HG03354 (cell line): Measurements from ENCODE around the gene CD44.

Experiments used
- ATAC-seq: cut with Tn5 transposase; IDR thresholded peaks from one replicate; pipeline ENCODE4 v1.9.1; 2021; ENCODE audit warnings: mild to moderate bottlenecking; ENCODE audit not compliant: unreplicated experiment, poor library complexity, severe bottlenecking

CD44 gene

DNA sequence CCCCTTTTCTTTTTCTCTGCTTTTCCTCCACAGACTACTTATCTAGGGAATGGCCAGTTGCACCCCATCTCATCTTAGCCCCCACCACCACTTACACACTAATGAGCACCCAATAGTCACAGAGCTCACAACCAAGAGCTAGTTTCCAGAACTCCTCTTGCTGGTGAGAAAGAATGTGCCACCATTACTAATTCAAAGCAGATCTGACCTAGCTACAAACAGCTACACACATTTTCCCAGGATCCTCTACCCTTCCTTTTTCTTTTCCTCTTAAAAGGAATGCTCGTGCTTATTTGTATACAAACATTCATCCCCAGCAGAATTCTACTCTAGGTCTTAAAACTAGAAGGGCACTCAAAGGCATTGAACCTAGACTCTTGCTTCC, 136.8 kb downstream of the CD44 start:
- no peak for ATAC-seq

DNA sequence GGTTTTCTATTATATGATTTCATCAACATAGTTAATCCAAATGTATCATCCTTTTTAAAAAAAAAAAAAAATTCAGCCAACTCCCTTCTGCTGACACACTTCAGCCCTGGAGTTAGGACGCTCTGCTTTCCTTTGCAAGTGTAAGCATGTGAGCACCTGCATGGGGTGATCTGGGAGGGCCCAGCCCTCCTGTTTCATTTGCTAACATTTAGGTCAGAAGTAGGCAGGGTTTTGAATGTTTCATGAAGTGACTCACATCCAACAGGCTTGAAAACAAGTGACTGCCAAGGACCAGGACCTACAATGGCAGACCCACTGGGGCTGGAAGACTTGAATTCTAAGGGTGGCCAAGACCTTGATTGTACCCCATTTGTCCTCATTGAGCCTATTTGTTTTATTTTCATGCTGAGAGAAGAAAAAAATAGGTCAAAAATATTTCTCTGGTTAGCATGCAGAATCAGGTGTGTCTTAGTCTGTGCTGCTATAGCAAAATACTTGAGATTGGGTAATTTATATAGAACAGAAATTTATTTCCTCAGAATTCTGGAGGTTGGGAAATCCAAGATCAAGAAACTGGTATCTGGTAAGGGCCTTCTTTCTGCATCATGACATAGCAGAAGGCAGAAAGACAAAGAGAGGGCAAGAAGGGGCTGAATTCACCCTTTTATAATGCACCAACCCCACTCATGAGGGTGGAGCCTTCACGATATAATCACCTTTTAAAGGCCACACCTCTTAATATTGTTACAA, 137.6 kb downstream of the CD44 start:
- no peak for ATAC-seq

DNA sequence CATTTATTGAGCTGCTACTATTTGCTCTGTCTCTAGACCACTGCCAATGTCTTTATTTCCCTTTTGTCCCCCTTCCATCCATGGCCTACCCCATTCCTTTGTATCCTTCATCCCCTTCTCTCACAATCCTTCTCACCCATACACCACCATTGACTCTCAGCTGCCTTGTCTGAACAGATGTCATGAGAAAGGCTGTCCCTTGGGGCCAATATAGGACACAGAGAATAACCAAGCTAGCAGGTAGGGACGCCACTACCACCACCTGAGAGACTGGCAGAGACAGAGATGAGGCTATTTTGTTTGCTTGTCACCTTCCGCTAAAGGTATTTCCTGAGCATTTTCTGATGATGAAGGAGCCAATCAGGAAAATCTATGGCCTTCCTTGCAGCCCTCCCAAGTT, 138.9 kb downstream of the CD44 start:
- no peak for ATAC-seq

DNA sequence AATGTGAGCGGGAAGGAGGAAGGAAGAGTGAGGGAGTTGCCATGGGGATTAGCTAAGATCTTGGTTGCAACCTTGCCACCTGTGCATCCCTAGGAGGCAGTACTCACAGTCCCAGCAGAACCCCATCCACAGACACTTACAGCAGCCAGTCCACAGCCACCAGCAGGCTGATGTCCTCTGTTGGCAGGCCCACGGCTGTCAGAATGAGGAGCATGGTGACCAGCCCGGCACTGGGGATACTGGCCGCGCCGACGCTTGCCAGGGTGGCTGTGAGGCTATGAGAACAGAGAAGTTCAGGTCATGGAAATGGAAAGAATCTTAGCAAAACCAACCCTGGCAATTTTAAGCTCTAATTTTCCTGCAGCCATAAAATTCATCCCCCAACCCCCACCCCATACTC, 141.8 kb downstream of the CD44 start:
- ATAC-seq = no peak

DNA sequence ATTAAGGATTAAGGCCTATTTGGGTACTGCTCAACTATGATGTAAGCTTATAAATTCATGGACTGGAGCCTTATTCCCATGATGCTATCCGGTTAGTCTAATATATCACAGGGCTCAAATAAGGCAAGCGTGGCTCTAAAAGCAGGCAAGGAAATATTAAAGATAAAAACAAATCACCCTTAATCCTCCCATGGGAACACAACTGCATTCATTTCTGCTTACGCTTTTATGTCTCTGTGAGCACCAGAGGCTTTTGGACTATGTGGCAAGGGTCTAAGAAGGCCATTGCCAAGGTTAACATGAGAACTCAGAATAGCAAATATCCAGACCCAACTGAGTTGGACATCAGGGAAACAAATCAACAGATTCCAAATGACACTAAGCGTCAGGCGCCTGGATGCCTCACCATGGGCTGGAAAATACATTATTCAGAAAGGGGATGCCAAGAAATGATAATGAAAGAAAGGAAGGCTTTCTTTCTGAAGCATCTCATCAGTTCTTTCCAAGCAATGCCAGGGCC, 142.3 kb downstream of the CD44 start:
- ATAC-seq = no peak
